ENCODE data around the gene AGBL1.

AGBL1 gene

GRCh38 chr15:86076468-86076867 is 3.2 kb upstream of the AGBL1 start:
- no peak for TF ChIP-seq FOXP2 (optimal IDR thresholded peaks at IDR 0.05; ENCODE audit: borderline replicate concordance, extremely low read depth, extremely low read length, insufficient read depth)
- no peak for TF ChIP-seq SIN3A (IDR thresholded peaks at IDR 0.05; ENCODE audit: borderline replicate concordance, insufficient read depth, low read length)
- TF ChIP-seq POLR2AphosphoS5 (IDR thresholded peaks at IDR 0.05; ENCODE audit: low read depth, low read length) = no peak
- no peak for TF ChIP-seq TAF1 (IDR thresholded peaks at IDR 0.05; ENCODE audit: borderline replicate concordance, insufficient read depth, low read length)
- no peak for TF ChIP-seq REST (IDR thresholded peaks at IDR 0.05; ENCODE audit: insufficient read depth in 1 of 2, low read depth in 2 of 2, low read length in 2 of 2)

GRCh38 chr15:86077070-86077469 is 2.6 kb upstream of the AGBL1 start:
- TF ChIP-seq REST (IDR thresholded peaks at IDR 0.05; ENCODE audit: insufficient read depth in 1 of 2, low read depth in 2 of 2, low read length in 2 of 2) (no peak), FOXP2 (optimal IDR thresholded peaks at IDR 0.05; ENCODE audit: borderline replicate concordance, extremely low read depth, extremely low read length, insufficient read depth) (no peak), POLR2AphosphoS5 (IDR thresholded peaks at IDR 0.05; ENCODE audit: low read depth, low read length) (no peak), SIN3A (IDR thresholded peaks at IDR 0.05; ENCODE audit: borderline replicate concordance, insufficient read depth, low read length) (no peak), TAF1 (IDR thresholded peaks at IDR 0.05; ENCODE audit: borderline replicate concordance, insufficient read depth, low read length) (no peak)

- TF ChIP-seq POLR2AphosphoS5 (IDR thresholded peaks at IDR 0.05; ENCODE audit: low read depth, low read length) = no peak
- TF ChIP-seq SIN3A (IDR thresholded peaks at IDR 0.05; ENCODE audit: borderline replicate concordance, insufficient read depth, low read length) = no peak
- no peak for TF ChIP-seq REST (IDR thresholded peaks at IDR 0.05; ENCODE audit: insufficient read depth in 1 of 2, low read depth in 2 of 2, low read length in 2 of 2)
- no peak for TF ChIP-seq TAF1 (IDR thresholded peaks at IDR 0.05; ENCODE audit: borderline replicate concordance, insufficient read depth, low read length)
- TF ChIP-seq FOXP2 (optimal IDR thresholded peaks at IDR 0.05; ENCODE audit: borderline replicate concordance, extremely low read depth, extremely low read length, insufficient read depth) = no peak
Measured at GRCh38 chr15:86080302-86080701, 631 bp downstream of the AGBL1 start.

GRCh38 chr15:86082619-86083380 is 3.1 kb downstream of the AGBL1 start:
- TF ChIP-seq POLR2AphosphoS5 (IDR thresholded peaks at IDR 0.05; ENCODE audit: low read depth, low read length) = no peak
- no peak for TF ChIP-seq REST (IDR thresholded peaks at IDR 0.05; ENCODE audit: insufficient read depth in 1 of 2, low read depth in 2 of 2, low read length in 2 of 2)
- no peak for TF ChIP-seq SIN3A (IDR thresholded peaks at IDR 0.05; ENCODE audit: borderline replicate concordance, insufficient read depth, low read length)
- no peak for TF ChIP-seq FOXP2 (optimal IDR thresholded peaks at IDR 0.05; ENCODE audit: borderline replicate concordance, extremely low read depth, extremely low read length, insufficient read depth)
- no peak for TF ChIP-seq TAF1 (IDR thresholded peaks at IDR 0.05; ENCODE audit: borderline replicate concordance, insufficient read depth, low read length)

All from PFSK-1 (cell line).